RWPE1 (cell line): Measurements from ENCODE around the gene HCFC1.
A peak's percentile ranks its signal among the peaks of the same experiment; 100 is the strongest.

Experiments used
- CTCF ChIA-PET: fragments of 350-600 bp; sonication (Branson Sonifier 250); formaldehyde crosslinking; extraction: SDS; loops from one replicate; lab custom pipeline; 2021; lab: Yijun Ruan, JAX
- POLR2A ChIA-PET: fragments of 400-600 bp; formaldehyde crosslinking; extraction: SDS; loops from one replicate; lab custom pipeline; 2020; ENCODE audit warnings: antibody characterized with exemption; ENCODE audit not compliant: low non-redundant PET; lab: Yijun Ruan, JAX
- DNase-seq: peaks from one replicate; pipeline ENCODE4 v3.0.0; 2012; ENCODE audit warnings: low spot score
- H3K27ac ChIP-seq: fragments of 450-650 bp; 2 replicates; pipeline ENCODE4 v1.5.1; 2017
- CTCF ChIP-seq: fragments of 450-650 bp; conservative IDR thresholded peaks from 2 replicates; pipeline ENCODE4 v1.5.1; 2017; ENCODE audit warnings: low read depth, mild to moderate bottlenecking

HCFC1 gene

GRCh38 chrX:153951683-153952372, 19.8 kb downstream of the HCFC1 start:
- no peak for DNase-seq
- peak overlapping the region; percentile 50; the same call in 1 of the 2 replicates for H3K27ac ChIP-seq
- TF ChIP-seq CTCF: no peak
- ChIA-PET POLR2A (no interaction called here), CTCF (interaction anchor here (1.1 to 1.3 kb wide), 2 partner anchors 29 to 188 kb away, joined by 3 read pairs; partner anchors contain the start of gene PLXNB3)

GRCh38 chrX:153950127-153950526, 21.5 kb downstream of the HCFC1 start:
- no peak for DNase-seq
- no peak for TF ChIP-seq CTCF
- CTCF ChIA-PET: interaction anchor here (0.6 kb wide), 1 partner anchor 13 kb away, joined by 3 read pairs; no protein-coding TSS in a partner anchor

GRCh38 chrX:153948847-153949805, 22.5 kb downstream of the HCFC1 start:
- peak overlapping the region; percentile 50 for H3K27ac ChIP-seq
- no peak for DNase-seq
- TF ChIP-seq CTCF: no peak
- POLR2A ChIA-PET: no interaction called here
- CTCF ChIA-PET: interaction anchor here (0.6 kb wide), 1 partner anchor 12 kb away, joined by 3 read pairs; no protein-coding TSS in a partner anchor

More at GRCh38 chrX:153950127-153950526, 21.5 kb downstream of the HCFC1 start:
- peak overlapping the region; percentile 50; the same call in 1 of the 2 replicates for H3K27ac ChIP-seq
- POLR2A ChIA-PET: no interaction called here

- DNase-seq: no peak
- peak overlapping the region; percentile 50 for H3K27ac ChIP-seq
- POLR2A ChIA-PET: interaction anchor here (1.0 kb wide), 1 partner anchor 13 kb away, joined by 3 read pairs; no protein-coding TSS in a partner anchor
- CTCF ChIA-PET: no interaction called here
- no peak for TF ChIP-seq CTCF
Measured at GRCh38 chrX:153948002-153948466, 23.6 kb downstream of the HCFC1 start.

- CTCF ChIA-PET: interaction anchor here (0.5 to 1.2 kb wide), 8 partner anchors 20 to 277 kb away, joined by 3 to 4 read pairs (median 3); partner anchors contain the start of gene PLXNB3
- peak; percentile 52 for DNase-seq
- peak overlapping the region; percentile 50 for H3K27ac ChIP-seq
- TF ChIP-seq CTCF: peak; percentile 74
- POLR2A ChIA-PET: interaction anchor here (1.0 kb wide), 1 partner anchor 12 kb away, joined by 3 read pairs; no protein-coding TSS in a partner anchor
Measured at GRCh38 chrX:153947009-153947769, 24.4 kb downstream of the HCFC1 start.
